Thyroid gland (tissue), 4 donors: ENCODE results near the gene CTRB2.
"Not testable (repeated sequence)": the region's sequence is repeated elsewhere in the genome, so short reads cannot be mapped to it uniquely, and the experiment has no call there.

Source experiments
- CTCF ChIP-seq, 6 experiments: fragments of 200-600 bp in 3 of 6; fragments of 450-650 bp in 3 of 6; sonication (generic) in 3 of 6; IDR thresholded peaks; one replicate each; pipeline ENCODE4 v1.5.1; 2016 to 2019; ENCODE audit warnings: antibody characterized with exemption in 6 of 6, mild to moderate bottlenecking in 2 of 6, inconsistent platforms in 1 of 6, moderate library complexity in 1 of 6
- POLR2A ChIP-seq, 2 donors: fragments of 450-650 bp; IDR thresholded peaks; one replicate each; pipeline ENCODE4 v1.6.1; 2017; ENCODE audit warnings: antibody characterized with exemption in 2 of 2, mild to moderate bottlenecking in 2 of 2, moderate library complexity in 1 of 2

GRCh38 chr16:75204905-75205304 lies 2.1 kb downstream of the CTRB2 start:
- TF ChIP-seq CTCF, POLR2A (IDR thresholded peaks at IDR 0.05): not testable (repeated sequence)
